ENCODE data around the gene STX4. TPM values are rescaled to one million over a fixed set of nuclear protein-coding genes. Genes with fewer than 3 reads are reported as not detected.

Gene STX4
- total RNA-seq, 2 donors from 2014 or later = 66.9 to 83.3 TPM

DNA sequence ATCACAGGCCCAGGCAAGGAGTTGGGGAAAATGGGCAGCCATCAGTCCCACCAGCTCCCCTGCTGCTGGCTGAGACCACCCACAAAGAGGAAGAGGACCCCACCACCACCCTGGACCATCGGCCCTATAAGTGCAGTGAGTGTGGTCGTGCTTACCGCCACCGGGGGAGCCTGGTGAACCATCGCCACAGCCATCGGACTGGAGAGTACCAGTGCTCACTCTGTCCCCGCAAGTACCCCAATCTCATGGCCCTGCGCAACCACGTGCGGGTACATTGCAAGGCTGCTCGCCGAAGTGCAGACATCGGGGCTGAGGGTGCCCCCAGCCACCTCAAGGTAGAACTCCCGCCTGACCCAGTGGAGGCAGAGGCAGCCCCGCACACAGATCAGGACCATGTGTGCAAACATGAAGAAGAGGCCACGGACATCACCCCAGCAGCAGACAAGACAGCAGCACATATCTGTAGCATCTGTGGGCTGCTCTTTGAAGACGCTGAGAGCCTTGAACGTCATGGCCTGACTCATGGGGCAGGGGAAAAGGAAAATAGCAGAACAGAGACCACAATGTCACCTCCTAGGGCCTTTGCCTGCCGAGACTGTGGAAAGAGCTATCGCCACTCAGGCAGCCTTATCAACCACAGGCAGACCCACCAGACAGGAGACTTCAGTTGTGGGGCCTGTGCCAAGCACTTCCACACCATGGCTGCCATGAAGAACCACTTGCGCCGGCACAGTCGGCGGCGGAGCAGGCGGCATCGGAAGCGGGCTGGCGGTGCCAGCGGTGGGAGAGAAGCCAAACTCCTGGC is 44.4 kb downstream of the STX4 start:
- intact Hi-C loops (cut with DNase I, micrococcal nuclease) = no loop called here
- ATAC-seq (no peak), DNase-seq (no peak)

DNA sequence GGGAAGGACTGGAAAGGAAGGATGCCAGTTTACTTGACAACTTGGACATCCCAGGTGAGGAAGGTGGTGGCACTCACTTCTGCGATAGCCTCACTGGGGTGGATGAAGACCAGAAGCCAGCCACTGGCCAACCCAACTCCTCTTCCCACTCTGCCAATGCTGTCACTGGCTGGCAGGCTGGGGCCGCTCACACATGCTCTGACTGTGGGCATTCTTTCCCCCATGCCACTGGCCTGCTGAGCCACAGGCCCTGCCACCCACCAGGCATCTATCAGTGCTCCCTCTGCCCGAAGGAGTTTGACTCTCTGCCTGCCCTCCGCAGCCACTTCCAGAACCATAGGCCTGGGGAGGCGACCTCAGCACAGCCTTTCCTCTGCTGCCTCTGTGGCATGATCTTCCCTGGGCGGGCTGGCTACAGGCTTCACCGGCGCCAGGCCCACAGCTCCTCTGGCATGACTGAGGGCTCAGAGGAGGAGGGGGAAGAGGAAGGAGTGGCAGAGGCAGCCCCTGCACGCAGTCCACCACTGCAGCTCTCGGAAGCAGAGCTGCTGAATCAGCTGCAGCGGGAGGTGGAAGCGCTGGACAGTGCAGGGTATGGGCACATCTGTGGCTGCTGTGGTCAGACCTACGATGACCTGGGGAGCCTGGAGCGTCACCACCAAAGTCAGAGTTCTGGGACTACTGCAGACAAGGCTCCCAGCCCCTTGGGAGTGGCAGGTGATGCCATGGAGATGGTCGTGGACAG is 45.4 kb downstream of the STX4 start:
- no peak for DNase-seq
- intact Hi-C loops (cut with DNase I, micrococcal nuclease) = no loop called here
- no peak for ATAC-seq

DNA sequence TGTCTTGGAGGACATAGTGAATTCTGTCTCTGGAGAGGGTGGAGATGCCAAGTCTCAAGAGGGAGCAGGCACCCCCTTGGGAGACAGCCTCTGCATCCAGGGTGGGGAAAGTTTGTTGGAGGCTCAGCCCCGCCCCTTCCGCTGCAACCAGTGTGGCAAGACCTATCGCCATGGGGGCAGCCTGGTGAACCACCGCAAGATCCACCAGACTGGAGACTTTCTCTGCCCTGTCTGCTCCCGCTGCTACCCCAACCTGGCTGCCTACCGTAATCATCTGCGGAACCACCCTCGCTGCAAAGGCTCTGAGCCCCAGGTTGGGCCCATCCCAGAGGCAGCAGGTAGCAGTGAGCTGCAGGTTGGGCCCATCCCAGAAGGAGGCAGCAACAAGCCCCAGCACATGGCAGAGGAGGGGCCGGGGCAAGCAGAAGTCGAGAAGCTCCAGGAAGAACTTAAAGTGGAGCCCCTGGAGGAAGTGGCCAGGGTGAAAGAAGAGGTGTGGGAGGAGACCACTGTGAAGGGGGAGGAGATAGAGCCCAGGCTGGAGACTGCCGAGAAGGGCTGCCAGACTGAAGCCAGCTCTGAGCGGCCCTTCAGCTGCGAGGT is 46.1 kb downstream of the STX4 start:
- ATAC-seq = no peak
- intact Hi-C loops (cut with DNase I, micrococcal nuclease) = no loop called here
- no peak for DNase-seq

DNA sequence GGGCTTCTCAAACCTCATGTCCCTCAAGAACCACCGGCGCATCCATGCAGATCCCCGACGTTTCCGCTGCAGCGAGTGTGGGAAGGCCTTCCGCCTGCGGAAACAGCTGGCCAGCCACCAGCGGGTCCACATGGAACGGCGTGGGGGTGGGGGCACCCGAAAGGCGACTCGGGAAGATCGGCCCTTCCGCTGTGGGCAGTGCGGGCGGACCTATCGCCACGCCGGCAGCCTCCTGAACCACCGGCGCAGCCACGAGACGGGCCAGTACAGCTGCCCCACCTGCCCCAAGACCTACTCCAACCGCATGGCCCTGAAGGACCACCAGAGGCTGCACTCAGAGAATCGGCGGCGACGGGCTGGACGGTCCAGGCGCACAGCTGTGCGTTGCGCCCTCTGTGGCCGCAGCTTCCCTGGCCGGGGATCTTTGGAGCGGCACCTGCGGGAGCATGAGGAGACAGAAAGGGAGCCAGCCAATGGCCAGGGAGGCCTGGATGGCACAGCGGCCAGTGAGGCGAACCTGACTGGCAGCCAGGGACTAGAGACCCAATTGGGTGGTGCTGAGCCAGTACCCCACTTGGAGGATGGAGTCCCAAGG is 46.8 kb downstream of the STX4 start:
- DNase-seq (no peak), ATAC-seq (no peak)
- intact Hi-C loops (cut with DNase I, micrococcal nuclease) = no loop called here

DNA sequence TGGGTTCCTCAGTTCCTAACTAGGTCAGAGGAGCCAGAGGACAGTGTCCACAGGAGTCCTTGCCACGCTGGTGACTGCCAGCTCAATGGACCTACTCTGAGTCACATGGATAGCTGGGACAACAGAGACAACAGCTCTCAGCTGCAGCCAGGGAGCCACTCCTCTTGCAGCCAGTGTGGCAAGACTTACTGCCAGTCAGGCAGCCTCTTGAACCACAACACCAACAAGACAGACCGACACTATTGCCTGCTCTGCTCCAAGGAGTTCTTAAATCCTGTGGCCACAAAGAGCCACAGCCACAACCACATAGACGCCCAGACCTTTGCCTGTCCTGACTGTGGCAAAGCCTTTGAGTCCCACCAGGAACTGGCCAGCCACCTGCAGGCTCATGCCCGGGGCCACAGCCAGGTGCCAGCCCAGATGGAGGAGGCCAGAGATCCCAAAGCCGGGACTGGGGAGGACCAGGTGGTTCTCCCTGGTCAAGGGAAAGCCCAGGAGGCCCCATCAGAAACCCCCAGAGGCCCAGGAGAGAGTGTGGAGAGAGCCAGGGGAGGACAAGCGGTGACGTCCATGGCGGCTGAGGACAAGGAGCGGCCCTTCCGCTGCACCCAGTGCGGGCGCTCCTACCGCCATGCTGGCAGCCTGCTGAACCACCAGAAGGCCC is 47.5 kb downstream of the STX4 start:
- DNase-seq (no peak), ATAC-seq (no peak)
- intact Hi-C loops (cut with DNase I, micrococcal nuclease) = no loop called here

DNA sequence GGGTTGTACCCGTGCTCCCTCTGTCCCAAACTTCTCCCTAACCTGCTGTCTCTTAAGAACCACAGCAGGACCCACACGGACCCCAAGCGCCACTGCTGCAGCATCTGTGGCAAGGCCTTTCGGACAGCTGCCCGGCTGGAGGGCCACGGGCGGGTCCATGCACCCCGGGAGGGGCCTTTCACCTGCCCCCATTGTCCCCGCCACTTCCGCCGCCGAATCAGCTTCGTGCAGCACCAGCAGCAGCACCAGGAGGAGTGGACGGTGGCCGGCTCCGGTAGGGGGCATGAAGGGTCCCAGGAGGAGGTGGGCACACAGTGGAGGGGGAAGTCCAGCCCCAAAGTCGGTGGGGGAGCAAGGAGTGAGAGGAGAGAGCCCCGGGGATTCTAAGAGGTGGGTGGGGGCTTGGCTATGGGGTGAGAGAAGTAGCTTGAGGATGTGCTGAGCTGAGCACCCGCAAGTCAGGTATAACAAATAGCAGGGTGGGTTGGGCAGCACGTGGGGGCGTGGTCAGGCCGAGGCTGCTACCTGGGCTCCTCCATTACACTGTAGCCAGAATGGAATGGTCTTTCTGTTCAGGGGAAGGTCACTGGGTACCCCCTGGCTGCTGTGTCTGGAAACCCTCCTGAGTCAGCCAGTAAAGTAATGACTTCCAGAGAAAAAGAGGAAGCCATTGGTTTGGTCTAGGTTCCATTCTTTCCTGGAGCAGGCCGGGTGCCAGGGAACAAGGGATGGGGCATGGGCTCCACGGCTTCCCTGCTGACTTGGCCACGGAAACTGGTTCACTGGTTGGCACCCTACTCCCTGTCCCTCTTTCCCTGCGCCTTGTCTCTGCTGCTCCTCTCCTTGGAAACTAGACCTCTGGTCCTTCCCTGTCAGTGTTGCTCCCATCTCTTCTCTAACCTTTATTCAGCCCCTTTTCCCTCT is 48.3 kb downstream of the STX4 start:
- ATAC-seq (no peak), DNase-seq (no peak)
- intact Hi-C loops (cut with DNase I, micrococcal nuclease) = no loop called here

DNA sequence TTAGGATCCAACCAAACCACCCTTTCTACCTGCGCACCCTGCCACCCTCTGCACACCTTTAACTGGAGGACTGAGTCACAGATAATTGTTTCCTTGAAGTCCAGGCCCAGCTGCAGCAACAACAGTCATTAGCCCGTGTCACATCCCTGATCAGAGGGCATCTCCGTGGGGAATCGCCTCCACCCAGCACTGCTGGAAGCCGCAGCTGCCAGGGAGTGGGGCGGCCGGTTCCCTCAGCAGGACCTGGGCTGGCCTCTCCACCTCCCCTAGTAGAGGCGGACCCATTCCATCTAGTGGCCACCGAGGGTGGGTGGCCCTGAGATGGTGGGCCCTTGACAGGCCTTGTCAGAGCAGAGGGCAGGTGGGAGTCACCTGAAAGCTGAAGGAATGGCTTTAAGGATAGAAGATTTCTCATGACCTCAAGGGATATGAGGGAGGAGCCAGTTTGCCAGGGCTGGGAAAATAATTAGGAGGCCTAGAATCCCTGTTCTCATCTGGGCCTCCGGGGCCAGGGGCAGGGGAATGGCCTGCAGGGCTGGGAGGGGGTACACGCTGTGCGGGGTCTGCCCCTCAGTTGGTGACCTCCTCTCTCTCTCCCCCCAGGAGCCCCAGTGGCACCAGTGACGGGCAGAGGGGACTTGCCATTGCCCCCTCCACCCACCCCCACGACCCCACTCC is 49.1 kb downstream of the STX4 start:
- intact Hi-C loops (cut with DNase I, micrococcal nuclease) = no loop called here
- DNase-seq (no peak), ATAC-seq (peak; percentile 33)

DNA sequence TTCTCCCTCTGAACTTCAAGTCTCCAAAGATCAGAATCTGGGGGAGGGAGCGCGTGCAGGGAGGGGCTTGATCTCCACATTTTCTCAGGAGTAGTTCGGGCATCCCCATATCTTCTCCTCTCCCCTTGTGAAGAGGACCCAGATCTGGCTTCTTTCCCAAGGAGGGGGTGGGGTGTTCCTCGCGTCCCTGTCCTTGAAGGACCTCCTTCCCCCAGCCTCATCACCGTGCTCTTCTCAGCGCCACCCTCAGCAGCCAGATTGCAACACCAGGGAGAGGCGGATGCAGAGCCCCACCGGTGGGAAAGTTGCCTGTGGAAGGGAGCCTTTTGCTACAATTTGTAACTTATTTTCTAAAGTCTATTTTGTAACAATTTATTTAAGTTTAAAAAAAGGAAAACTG is 49.7 kb downstream of the STX4 start:
- no peak for DNase-seq
- intact Hi-C loops (cut with DNase I, micrococcal nuclease) = no loop called here
- no peak for ATAC-seq

DNA sequence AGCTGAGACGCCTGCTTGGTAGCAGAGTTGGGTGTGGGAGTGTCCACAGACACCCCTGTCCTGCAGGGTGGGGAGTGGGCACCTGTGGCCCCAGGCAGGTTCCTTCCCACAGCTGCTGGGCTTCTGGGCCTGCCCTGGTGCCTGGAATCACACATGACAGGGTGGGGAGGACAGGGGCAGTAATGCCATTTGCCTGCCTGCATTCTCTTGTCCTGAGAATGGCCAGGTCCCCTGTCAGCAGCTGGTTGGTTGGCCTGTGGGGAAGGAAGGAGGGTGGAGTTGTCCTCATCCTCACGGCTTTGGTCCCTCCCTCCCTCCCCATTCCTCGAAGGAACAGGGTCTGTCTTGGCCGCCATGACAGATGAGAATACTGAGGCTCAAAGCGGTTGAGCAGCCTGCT is 50.2 kb downstream of the STX4 start:
- intact Hi-C loops (cut with DNase I, micrococcal nuclease) = no loop called here
- ATAC-seq (no peak), DNase-seq (no peak)

DNA sequence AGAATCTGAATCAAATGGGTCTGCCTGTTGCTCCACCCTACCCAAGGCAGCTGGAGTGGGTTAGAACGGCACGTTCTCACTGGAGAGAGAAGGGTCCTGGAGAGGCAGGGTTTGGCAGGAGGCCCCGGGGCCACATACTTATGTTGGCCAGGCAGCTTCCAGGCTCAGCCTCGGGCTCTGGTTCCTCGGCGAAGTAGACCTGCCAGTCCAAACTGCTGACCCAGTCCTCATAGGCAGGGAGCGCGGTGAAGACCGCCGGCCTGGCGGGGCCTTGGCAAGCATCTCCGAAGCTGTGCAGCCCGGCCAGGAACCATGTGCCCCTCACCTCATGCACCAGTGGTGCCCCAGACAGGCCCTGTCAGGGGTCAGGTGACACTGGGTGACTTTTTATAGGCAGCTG is 50.6 kb downstream of the STX4 start:
- ATAC-seq = no peak
- intact Hi-C loops (cut with DNase I, micrococcal nuclease) = no loop called here
- no peak for DNase-seq

DNA sequence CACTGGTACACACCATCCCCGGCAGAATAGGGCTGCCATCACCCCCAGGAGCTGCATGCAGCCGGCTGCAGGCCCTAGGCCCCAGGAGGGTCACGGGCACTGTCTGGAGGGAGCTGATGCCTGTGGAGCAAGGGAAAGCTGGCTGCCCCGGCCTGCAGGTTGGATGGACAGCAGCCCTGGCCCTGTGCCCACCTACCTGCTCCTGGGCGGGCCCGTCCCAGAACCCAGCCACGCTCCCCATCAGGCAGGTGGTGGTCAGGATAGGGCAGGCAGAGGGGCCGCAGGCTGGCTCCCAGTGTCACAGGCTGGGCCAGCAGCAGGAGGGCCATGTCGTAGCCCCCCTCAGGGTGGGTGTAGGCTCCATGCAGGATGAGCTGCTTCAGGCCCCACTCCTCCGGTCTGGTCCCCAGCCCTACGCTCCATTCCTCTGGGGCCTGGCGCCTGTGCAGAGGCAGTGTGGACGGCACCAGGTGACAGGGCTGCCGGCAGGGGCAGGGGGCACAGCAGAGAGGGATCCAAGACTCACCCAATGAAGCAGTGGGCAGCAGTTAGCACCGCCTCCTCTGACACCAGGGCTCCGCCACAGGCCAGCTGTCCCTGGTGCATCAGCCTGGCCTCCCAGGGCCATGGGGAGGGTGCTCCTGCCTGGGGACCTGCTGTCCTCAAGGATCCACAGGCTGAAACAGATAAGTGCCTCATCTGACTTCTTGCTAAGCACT is 51.4 kb downstream of the STX4 start:
- intact Hi-C loops (cut with DNase I, micrococcal nuclease) = no loop called here
- no peak for DNase-seq
- ATAC-seq = no peak

DNA sequence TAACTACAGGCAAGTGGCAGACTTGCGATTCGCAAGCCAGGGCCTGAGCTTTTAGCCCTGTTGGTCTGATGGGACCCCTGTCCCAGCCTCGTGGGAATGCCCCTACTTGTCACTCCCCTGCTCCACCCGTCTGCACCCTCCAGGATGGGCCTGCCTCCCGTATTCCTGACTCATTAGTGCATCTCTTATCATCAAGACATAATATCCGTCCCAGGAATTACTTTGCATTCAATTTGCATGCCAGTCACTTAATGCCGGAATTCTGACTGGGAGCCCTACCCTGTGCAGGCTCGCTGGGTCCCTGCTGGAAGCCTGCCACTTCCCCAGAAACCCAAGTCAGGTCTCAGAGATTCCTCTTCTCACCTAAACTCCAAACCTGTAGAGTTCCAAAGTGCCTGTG is 52.1 kb downstream of the STX4 start:
- no peak for ATAC-seq

DNA sequence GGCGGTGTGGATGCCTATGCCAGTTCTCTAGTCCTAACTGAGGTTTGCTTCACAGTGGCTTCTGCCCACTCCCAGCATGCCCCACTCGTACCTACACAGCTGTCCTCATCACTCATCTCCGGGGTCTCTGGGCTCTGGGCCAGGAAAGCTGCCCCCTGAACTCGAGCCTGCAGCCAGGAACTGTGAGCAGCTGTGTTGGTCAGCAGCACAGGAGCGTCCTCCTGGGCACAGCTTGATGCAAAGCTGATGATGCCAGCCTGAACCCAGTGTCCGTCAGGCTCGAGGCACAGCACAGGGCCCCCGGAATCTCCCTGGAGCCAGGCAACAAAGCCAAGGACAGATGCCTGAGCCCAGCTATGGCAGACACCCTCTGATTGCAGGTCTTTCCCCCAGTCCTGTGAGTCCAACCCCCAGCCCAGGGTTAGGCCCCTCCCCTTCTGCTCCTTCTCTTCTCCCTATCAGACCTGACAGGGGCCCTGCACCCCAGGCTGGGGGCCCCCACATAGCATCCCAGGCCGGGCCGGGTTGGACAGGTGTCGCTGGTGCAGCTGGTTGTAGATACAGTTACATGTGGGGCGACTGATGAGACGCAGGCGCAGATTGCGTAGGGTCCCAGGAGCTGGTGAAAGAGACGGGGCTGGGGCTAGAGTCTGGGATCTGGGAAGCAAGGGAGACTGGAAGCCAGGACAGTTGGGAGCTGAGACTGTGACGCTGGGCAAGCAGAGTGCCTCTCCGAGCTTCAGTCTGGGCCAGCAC is 52.7 kb downstream of the STX4 start:
- intact Hi-C loops (cut with DNase I, micrococcal nuclease) = no loop called here
- ATAC-seq (no peak), DNase-seq (no peak)

More for the DNA sequence above, 52.1 kb downstream of the STX4 start:
- no peak for DNase-seq
- intact Hi-C loops (cut with DNase I, micrococcal nuclease) = no loop called here

DNA sequence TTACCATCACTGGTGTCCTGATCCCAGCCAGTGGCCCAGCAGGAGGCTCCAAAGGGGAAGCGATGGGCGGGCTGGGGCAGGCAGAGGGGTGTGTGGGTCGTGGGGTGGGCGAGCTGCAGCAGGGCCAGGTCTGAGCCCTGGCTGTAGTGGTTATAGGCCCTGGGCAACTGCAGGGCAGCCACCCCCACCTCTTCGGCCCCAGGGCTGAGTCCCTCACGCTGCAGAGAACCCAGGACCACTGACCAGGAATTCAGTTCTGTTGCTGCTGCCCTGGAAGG is 53.2 kb downstream of the STX4 start:
- intact Hi-C loops (cut with DNase I, micrococcal nuclease) = no loop called here

DNA sequence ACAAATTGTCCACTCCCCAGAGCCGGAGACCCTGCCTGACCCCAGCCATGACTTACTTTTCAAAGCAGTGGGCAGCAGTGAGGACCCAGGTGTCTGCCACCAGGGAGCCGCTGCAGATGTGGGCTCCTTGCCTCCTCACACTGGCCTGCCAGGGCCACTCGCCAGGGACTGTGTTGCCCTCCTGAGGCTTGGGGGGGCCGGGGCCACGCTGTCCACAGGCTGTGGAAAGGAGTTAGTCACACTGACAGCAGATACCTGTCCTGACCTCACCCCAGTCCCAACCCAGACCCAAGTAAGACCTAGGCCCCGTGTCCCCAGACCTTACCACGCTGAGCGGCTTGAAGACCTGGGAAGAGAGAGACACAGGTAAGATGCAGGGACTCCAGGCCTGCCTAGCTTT is 54.1 kb downstream of the STX4 start:
- ATAC-seq (no peak), DNase-seq (no peak)
- intact Hi-C loops (cut with DNase I, micrococcal nuclease) = no loop called here

More for the DNA sequence above, 53.2 kb downstream of the STX4 start:
- DNase-seq = no peak
- no peak for ATAC-seq

DNA sequence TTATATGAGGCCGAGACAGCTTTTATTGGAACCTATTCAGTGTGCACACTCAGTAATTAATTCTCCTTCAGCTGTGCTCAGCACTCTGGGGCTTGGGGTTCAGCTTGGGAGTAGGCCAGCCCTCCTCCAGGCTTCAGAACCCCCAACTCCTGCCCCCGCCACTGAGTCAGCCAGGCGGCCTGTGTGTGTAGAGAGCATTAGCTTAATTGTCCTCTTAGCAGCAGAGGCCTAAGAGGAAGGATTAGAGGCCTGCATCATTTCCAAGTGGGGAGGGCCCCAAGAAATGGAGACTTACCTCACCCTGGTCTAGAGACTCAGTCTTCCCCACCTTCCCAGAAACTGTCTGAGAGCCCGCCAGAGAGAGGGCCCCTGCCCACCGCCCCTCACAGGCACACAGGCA is 54.6 kb downstream of the STX4 start:
- ATAC-seq (no peak), DNase-seq (no peak)
- intact Hi-C loops (cut with DNase I, micrococcal nuclease) = no loop called here
